ENCODE results near the gene RGS9. TPM values are rescaled to one million over a fixed set of nuclear protein-coding genes. Genes with fewer than 3 reads are reported as not detected.
A peak's percentile ranks its signal among the peaks of the same experiment; 100 is the strongest.

Gene RGS9
- total and polyA plus RNA-seq, 10 of the 15 experiments (the other 5 are each of a cell fraction or from before 2014, with no cell fraction given) = 1.1 to 10.6 (median 5.6) TPM

DNA sequence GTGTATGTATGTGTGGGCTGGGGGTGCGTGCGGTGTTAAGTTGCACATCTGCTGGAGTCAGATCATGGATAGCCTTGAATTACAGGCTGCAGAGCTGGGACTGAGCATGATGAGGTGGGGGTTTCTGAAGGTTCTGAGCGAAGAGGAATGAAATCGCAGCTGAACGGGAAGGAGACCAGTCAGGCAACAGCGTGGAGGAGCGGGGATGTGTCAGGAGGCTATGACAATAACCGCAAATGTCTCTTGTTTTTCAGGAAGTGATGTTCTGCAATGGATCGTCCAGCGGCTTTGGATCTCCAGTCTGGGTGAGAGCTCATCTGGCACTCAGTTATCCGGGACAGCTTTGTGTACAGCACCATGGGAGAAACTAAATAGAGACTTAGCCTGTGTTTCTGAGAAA, 20.9 kb downstream of the RGS9 start:
- no TSS peak for BruUV-seq (replicated peaks)
- POLR2A ChIA-PET = interaction anchor here (0.6 kb wide), 1 partner anchor 1235 kb away, joined by 3 read pairs; no protein-coding TSS in a partner anchor

DNA sequence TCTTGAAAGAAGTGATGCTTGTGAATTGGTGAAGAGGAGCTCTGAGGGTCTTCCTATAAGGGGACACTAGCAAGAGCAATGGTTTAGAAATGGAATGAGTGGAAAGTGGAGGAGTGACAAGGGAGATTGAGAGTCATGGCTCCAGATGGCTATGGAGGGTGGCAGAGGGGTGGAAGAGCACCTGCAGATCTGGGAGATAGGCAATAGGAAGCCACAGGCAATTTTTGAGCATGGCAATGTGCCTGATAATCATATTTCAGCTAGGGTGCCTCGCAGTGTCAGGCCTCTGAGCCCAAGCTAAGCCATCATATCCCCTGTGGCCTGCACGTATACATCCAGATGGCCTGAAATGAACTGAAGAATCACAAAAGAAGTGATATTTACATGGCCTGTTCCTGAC, 21.5 kb downstream of the RGS9 start:
- no peak overlapping the region for H3K9ac ChIP-seq (ENCODE audit: control insufficient read depth, insufficient read depth, low read length)
- POLR2A ChIA-PET = interaction anchor here (0.6 kb wide), 1 partner anchor 1236 kb away, joined by 3 read pairs; no protein-coding TSS in a partner anchor
- FAIRE-seq = no peak
- CTCF ChIA-PET = no interaction called here
- SMC1A ChIA-PET (ENCODE audit: uncharacterized antibody, unreplicated experiment) = no interaction called here
- H4K20me1 ChIP-seq (ENCODE audit: control insufficient read depth, insufficient read depth) = no peaks in the 10 kb centered on the region
- in situ Hi-C loops (cut with MboI) (no loop called here), intact Hi-C loops (cut with micrococcal nuclease; ENCODE audit: unreplicated experiment) (no loop called here)
- no peaks in the 10 kb centered on the region for H3K79me2 ChIP-seq (ENCODE audit: control insufficient read depth, insufficient read depth, low read length)
- WGBS (ENCODE audit: insufficient coverage, insufficient replicate concordance, low lambda C conversion rate, missing lambda C conversion rate) = 46% methylated on average over 2 of the region's 2 CpGs
- RAD21 ChIA-PET (ENCODE audit: unreplicated experiment) = no interaction called here
- no peaks in the 10 kb centered on the region for H3K27me3 ChIP-seq (replicated peaks in 1 of 2; ENCODE audit: control insufficient read depth in 2 of 2, insufficient read depth in 2 of 2, low read length in 1 of 2)
- BruUV-seq (replicated peaks) = no TSS peak
- H3K4me2 ChIP-seq (ENCODE audit: control insufficient read depth, insufficient read depth) = no peak overlapping the region
- no peak overlapping the region for H3K27ac ChIP-seq (ENCODE audit: control insufficient read depth, insufficient read depth)
- H2AFZ ChIP-seq (ENCODE audit: control insufficient read depth, low read depth, low read length) = no peak overlapping the region
- H3K4me1 ChIP-seq (ENCODE audit: control insufficient read depth, insufficient read depth, low read length) = peaks cover 22% of the 10 kb centered on the region
- ATAC-seq = no peak
- no peak for DNase-seq (ENCODE audit: low read depth, low spot score)
- H3K9me3 ChIP-seq (replicated peaks; ENCODE audit: control insufficient read depth, insufficient read depth, low read length) = no peaks in the 10 kb centered on the region
- no peaks in the 10 kb centered on the region; a peak in 1 of 4 replicates for H3K36me3 ChIP-seq (ENCODE audit: control insufficient read depth in 2 of 2, insufficient read depth in 2 of 2, low read length in 1 of 2)
- H3K4me3 ChIP-seq = no peak overlapping the region
- TF ChIP-seq SRF (IDR thresholded peaks at IDR 0.05; ENCODE audit: low read depth in 2 of 2, low read length in 2 of 2) (no peak), NFYB (IDR thresholded peaks at IDR 0.05; ENCODE audit: insufficient read depth, low read depth, low read length) (no peak), CHD4 (IDR thresholded peaks at IDR 0.05) (no peak)
- TF ChIP-seq, protein P1, sequence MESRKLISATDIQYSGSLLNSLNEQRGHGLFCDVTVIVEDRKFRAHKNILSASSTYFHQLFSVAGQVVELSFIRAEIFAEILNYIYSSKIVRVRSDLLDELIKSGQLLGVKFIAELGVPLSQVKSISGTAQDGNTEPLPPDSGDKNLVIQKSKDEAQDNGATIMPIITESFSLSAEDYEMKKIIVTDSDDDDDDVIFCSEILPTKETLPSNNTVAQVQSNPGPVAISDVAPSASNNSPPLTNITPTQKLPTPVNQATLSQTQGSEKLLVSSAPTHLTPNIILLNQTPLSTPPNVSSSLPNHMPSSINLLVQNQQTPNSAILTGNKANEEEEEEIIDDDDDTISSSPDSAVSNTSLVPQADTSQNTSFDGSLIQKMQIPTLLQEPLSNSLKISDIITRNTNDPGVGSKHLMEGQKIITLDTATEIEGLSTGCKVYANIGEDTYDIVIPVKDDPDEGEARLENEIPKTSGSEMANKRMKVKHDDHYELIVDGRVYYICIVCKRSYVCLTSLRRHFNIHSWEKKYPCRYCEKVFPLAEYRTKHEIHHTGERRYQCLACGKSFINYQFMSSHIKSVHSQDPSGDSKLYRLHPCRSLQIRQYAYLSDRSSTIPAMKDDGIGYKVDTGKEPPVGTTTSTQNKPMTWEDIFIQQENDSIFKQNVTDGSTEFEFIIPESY (IDR thresholded peaks at IDR 0.05) = no peak
- TF ChIP-seq, protein P2, sequence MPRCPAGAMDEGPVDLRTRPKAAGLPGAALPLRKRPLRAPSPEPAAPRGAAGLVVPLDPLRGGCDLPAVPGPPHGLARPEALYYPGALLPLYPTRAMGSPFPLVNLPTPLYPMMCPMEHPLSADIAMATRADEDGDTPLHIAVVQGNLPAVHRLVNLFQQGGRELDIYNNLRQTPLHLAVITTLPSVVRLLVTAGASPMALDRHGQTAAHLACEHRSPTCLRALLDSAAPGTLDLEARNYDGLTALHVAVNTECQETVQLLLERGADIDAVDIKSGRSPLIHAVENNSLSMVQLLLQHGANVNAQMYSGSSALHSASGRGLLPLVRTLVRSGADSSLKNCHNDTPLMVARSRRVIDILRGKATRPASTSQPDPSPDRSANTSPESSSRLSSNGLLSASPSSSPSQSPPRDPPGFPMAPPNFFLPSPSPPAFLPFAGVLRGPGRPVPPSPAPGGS (IDR thresholded peaks at IDR 0.05; ENCODE audit: borderline replicate concordance, insufficient read depth, low read depth, low read length, poor library complexity, severe bottlenecking) = no peak

More for the DNA sequence above, 20.9 kb downstream of the RGS9 start:
- H3K27ac ChIP-seq (ENCODE audit: control insufficient read depth, insufficient read depth) = no peak overlapping the region
- no peaks in the 10 kb centered on the region for H3K9me3 ChIP-seq (replicated peaks; ENCODE audit: control insufficient read depth, insufficient read depth, low read length)
- H3K36me3 ChIP-seq (ENCODE audit: control insufficient read depth in 2 of 2, insufficient read depth in 2 of 2, low read length in 1 of 2) = no peaks in the 10 kb centered on the region; a peak in 1 of 4 replicates
- H3K4me1 ChIP-seq (ENCODE audit: control insufficient read depth, insufficient read depth, low read length) = peaks cover 19% of the 10 kb centered on the region
- intact Hi-C loops (cut with micrococcal nuclease; ENCODE audit: unreplicated experiment) (no loop called here), in situ Hi-C loops (cut with MboI) (no loop called here)
- H4K20me1 ChIP-seq (ENCODE audit: control insufficient read depth, insufficient read depth) = no peaks in the 10 kb centered on the region
- WGBS (ENCODE audit: insufficient coverage, insufficient replicate concordance, low lambda C conversion rate, missing lambda C conversion rate) = 98% methylated on average over 11 of the region's 11 CpGs
- no peaks in the 10 kb centered on the region for H3K27me3 ChIP-seq (replicated peaks in 1 of 2; ENCODE audit: control insufficient read depth in 2 of 2, insufficient read depth in 2 of 2, low read length in 1 of 2)
- ChIA-PET SMC1A (ENCODE audit: uncharacterized antibody, unreplicated experiment) (no interaction called here), CTCF (no interaction called here), RAD21 (ENCODE audit: unreplicated experiment) (no interaction called here)
- no peak overlapping the region for H3K4me2 ChIP-seq (ENCODE audit: control insufficient read depth, insufficient read depth)
- no peak overlapping the region for H2AFZ ChIP-seq (ENCODE audit: control insufficient read depth, low read depth, low read length)
- TF ChIP-seq, protein P2 (IDR thresholded peaks at IDR 0.05; ENCODE audit: borderline replicate concordance, insufficient read depth, low read depth, low read length, poor library complexity, severe bottlenecking) = peak; percentile 35
- TF ChIP-seq MYB (IDR thresholded peaks at IDR 0.05; ENCODE audit: borderline replicate concordance, low read depth, low read length) = no peak
- TF ChIP-seq, protein P3, sequence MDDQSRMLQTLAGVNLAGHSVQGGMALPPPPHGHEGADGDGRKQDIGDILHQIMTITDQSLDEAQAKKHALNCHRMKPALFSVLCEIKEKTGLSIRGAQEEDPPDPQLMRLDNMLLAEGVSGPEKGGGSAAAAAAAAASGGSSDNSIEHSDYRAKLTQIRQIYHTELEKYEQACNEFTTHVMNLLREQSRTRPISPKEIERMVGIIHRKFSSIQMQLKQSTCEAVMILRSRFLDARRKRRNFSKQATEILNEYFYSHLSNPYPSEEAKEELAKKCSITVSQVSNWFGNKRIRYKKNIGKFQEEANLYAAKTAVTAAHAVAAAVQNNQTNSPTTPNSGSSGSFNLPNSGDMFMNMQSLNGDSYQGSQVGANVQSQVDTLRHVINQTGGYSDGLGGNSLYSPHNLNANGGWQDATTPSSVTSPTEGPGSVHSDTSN (IDR thresholded peaks at IDR 0.05; ENCODE audit: insufficient replicate concordance, low read depth, low read length) = peak; percentile 19
- DNase-seq (ENCODE audit: low read depth, low spot score) (no peak), FAIRE-seq (no peak), ATAC-seq (no peak)
- H3K79me2 ChIP-seq (ENCODE audit: control insufficient read depth, insufficient read depth, low read length) = no peaks in the 10 kb centered on the region
- no peak overlapping the region for H3K9ac ChIP-seq (ENCODE audit: control insufficient read depth, insufficient read depth, low read length)
- H3K4me3 ChIP-seq = no peak overlapping the region

Measured in GM12878 (cell line).